HG03045 (cell line): Measurements from ENCODE around the gene COL27A1.

Experiments
- ATAC-seq: cut with Tn5 transposase; IDR thresholded peaks from one replicate; pipeline ENCODE4 v1.9.1; 2021; ENCODE audit warnings: mild to moderate bottlenecking, moderate library complexity; ENCODE audit not compliant: unreplicated experiment

Gene COL27A1

DNA sequence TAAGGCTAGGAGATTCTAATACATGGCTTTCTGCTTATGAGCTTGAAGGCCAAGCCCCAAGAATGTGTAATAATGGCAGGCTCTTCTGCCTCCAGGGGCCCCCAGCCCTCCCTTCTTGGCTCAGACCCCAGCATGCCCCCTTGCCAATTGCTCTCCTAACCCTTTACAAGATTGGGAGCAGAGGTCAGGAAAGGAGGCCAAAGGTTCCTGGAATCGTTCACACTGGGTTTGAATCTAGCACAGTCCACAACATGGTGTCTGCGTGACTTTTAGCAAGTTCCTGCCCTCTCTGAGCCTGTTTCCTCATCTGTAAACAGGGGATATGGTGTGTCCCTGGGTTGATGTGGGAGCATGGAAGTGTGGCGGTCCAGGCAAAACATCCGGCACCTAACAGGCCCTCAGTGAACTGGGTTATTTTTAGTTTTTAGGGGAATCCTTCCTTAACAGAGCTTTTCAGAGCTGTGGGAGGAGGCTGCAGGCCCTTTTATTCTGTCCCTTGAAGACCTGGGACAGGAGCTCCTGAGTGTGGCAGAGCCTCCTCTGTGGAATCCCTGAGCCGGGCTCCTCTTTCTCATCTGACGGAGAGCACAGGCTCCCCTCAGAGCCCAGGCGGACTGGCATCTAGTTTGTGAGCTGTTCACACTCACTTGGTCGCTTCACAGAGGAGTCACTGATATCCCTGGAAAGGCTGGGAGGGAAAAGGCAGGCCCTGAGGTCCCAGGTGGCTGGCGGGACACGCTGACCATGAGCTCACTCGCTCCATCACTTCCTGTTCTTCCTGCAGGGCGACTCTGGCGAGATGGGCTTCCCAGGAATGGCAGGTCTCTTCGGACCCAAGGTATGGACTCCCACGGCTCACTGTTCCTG is 144.2 kb downstream of the COL27A1 start:
- ATAC-seq = no peak

DNA sequence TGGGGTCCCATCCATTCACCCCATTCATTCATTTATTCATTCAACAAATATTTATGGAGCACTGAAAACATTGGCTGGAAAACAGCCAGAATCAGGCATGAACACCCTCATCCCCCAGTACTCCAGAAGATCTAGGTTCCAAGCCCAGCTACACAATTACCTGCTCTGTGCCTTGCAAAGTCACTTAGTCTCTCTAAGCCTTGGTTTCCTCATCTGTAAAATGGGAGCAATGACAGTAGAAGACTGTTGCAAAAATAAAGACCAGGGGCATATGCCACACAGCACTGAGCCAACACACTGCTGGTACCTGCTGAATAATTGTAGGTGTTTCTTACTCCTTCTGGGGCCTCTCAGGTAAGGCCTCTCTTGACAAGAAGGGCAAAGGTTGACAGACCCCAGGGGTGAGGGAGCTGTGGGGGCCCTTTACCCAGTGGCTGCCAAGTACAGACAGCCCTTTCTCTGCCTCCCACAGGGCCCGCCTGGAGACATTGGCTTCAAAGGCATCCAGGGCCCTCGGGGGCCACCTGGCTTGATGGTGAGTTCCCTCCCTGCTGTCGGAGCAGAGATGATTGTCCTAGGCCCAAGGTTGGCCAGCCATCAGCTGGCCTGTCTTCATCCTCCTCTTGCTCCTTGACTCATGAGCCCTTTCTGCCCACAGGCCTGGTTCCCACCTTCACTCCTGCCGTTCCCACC is 145.0 kb downstream of the COL27A1 start:
- no peak for ATAC-seq

DNA sequence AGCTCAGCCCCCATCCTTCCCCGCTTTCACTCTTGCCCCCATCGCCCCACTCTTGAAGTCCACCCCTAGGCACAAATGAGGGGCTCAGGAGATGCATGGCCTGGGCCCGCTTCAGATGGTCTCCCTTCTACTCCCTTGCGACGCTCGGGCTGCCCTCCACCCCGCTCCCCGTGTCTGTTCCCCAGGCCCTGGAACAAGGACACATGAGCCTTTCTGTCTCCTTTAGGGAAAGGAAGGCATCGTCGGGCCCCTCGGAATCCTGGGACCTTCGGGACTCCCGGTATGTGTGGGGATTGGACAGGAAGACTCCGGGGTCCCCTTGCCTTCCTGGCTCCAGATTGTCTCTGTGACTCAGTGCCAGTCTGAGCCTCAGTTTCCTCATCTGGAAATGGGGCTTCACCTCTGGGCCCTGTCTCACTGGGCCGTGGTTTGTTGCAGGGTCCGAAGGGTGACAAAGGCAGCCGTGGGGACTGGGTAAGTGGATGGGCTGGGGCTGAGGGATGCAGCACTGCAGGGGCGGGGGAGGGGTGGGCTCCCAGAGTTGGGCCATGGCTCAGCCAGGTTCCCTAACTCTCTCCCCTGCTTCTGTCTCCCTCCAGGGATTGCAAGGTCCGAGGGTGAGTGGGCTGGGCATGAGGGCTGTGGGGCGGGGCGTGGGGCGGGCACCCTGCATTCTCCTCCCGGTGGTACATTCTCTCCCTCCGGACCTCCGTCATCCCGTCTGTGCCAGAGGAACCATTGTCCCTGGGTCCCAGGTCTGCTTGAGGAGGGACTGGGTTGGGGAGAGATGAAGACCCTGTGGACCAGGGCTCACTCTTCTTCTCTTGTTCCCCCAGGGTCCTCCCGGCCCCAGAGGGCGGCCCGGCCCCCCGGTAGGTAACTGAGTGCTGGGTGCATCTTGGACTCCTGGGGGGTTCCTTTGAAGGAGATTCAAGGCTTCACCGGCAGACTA is 145.8 kb downstream of the COL27A1 start:
- no peak for ATAC-seq

DNA sequence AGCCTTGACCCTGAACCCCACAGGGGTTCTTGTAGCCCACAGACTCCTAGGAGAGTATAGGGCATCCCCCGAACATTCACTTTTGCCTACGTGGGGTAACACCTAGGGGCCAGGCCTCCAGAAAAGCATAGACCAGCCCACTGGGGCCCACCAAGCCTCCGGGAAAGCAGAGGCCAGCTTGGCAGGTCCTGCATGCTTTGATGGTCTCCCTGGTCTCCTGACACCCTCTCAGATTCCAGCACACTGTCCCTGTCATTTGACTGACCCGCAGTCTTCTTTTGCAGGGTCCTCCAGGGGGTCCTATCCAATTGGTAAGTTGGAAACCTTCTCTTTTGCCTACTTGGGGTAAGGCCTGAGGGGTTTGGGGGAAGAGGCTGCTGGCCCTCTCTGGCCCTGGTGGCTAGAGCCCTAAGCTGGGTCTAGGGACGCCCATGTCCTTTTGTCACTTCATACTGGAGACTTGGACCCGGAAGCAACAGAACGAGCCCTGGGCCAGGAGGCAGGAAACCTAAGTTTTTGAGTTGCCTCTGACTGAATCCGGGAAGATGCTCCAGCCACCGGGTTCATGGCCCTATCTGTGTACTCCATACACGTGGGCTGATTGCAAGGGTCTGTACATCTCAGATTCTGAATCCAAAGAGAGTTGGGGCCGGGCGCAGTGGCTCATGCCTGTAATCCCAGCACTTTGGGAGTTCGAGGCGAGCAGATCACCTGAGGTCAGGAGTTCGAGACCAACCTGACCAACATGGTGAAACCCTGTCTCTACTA is 146.6 kb downstream of the COL27A1 start:
- no peak for ATAC-seq

DNA sequence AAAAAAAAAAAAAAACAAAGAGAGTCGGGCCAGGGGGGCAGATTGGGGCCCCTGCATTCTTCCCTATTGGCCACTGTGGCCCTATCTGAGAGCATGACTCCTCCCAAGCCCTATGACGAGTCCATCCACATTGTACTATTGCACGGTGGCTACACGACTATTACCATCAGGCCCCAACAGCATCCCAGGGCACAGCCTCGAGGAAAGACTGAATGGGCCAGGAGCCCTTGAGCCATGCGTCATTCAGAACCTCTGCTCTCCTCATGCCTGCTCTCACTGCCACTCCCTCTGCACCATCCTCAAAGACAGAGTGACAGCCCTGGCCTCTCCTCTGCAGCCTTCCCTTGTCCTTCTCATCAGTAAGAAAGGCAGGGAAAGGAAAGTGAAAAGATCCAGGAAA is 147.4 kb downstream of the COL27A1 start:
- no peak for ATAC-seq

DNA sequence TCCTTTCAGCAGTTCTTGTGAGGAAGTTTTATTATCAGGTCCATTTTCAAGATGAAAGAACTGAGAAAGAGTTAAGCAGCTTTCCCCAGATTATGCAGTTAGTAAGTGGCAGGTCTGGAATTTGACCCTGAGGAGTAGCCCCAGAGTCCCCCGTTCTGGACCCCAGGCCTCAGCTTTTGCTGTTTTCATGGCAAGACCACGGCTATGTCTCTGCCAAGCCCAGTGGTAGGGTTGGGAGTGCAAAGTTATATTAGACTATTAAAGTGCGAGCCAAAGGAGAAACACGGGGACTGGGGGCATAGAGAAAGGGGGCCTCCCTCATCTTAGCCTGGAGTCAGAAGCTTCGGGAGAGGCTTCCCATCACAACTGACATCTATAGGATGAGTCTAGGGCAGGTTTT is 148.2 kb downstream of the COL27A1 start:
- ATAC-seq = no peak

DNA sequence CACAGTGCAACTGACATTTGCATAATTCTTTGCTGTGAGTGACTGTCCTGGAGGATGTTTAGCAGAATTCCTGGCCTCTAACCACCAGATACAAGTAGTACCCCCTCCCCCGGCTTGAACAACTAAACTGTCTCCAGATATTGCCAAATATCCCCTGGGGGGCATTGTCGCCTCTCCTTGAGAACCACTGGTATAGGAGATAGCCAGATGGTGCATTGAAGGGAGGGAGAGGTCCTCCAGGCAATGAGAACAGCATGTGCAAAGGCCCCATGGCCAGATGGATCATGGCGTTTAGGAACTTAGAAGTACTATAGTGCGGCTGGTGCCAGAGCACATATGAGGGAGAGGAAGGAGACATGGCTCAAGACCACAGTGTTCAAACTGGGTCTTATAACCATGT is 148.6 kb downstream of the COL27A1 start:
- no peak for ATAC-seq

DNA sequence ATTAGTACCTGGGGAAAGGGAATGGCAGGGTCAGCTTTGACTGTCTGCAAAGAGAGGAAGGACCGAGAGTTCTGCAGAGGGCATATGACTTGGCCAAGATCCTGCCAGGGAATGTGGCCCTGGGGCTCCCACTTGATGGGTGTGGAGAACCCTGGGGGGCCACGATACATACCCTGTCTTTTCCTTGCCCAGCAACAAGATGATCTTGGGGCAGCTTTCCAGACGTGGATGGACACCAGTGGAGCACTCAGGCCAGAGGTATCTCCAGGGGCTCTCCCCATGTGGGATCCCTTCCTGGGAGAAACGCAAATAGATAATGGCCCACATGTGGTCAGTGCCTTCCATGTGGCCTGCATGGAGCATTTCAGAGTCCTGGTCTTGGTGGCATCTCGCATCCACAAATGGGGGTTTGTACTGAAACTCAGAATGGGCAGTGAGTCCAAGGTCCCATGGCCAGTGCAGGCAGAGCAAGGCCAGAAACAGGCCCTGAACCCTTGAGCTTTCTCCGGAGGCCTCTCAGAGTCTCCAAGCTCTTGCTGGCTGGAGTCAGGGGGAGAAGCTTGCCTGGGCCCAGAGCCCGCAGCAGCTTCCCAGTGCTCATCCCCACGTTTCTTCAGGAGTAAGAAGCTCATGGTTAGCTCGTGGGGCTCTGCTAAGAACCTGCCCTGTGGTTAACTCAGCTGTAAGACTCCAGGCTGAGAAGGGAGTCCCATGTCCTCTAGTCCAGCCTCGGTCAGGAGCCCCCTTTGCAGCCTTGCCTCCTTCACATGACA is 149.3 kb downstream of the COL27A1 start:
- no peak for ATAC-seq

DNA sequence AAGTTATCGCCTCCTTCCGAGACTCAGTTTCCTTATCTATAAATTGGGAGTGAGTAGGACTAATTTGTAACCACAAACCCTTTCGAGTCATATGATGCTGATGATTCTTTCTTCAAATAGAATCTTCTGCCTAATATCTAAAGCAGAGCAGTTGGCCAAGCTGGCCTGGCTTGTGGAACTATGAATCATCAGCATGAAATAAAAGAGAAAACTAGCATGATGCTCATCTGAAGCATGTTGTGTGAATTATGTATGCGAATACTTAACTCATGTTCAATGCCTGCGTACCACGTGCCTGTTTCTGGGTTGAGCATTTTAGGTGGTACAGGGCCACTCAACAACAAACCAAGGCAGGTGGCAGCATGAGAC is 152.5 kb downstream of the COL27A1 start:
- no peak for ATAC-seq

DNA sequence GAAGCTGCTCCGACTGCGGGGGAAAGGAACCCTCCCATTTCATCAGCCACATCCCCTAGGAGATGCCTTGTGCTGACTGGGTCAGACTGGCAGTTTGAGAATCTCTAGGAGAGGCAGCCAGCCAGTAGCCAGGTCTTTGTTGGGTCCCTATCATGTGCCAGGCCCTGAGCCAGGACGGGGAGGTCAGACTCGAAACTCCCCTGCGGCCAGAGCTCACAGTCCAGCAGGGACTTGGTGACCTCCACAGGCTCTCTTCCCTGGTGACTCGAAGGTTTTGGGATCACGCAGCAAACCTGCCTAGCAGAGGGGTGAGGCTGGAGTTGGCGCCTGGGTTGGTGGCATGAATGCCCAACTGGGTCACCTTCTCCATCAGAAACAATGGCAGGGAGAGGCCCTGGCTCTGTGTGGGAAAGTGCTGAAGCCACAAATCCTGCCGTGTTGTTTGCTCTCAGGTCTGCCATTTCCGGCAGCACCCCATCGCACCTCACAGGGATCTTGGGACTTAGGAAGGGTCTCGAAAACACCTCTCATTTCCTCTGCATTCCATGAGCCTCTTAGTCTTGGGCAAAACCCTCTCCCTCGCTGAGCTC is 153.1 kb downstream of the COL27A1 start:
- no peak for ATAC-seq

DNA sequence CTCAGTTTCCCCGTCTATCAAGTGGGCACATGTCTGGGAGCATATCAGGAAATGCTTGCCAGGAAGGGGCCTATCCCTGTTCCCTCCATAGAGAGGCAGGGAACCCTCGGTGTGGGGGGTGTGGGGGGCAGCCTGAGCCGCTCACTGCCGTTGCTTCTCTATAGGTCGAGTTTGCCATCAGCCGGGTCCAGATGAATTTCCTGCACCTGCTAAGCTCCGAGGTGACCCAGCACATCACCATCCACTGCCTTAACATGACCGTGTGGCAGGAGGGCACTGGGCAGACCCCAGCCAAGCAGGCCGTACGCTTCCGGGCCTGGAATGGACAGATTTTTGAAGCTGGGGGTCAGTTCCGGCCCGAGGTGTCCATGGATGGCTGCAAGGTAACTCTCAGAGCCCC is 153.8 kb downstream of the COL27A1 start:
- ATAC-seq = no peak

DNA sequence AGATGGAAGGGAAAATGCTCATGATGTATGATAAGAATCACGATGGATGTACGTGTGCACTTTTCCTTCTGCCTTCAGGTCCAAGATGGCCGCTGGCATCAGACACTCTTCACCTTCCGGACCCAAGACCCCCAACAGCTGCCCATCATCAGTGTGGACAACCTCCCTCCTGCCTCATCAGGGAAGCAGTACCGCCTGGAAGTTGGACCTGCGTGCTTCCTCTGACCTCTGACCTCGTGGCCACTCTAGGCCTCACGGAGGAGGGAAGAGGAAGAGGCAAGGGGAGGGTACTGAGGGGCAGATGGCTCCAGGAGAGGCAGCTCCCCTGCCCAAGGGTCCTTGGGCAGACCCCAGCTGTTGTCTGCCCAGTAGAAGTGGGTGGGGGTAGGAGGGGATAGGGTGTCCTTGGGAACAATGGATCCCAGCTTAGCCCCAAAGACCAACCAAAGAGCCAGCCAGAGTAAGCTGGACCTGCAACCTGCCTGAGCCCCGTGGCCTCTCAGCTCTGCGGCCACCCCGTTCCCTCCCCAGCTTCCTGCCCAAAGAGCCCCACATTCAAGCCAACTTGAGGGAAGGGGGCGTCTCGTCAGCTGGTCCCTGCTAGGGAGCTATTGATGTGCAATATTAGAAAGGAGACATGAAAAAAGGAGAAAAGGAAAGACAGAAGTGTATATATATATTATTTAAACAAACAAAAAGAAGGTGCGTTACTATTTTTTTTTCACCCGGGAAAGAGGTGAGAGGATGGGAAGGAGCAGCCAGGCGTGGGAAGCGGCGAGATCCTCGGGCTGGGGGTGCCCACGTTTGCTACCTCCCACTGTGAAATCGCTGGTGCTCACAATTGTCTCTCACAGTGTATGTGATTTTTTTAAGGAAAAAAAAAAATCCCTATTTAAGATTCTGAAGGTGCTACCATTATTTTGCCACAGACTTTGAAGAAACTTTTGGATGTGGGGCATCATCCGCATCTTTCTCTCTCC is 155.4 kb downstream of the COL27A1 start:
- ATAC-seq = no peak

DNA sequence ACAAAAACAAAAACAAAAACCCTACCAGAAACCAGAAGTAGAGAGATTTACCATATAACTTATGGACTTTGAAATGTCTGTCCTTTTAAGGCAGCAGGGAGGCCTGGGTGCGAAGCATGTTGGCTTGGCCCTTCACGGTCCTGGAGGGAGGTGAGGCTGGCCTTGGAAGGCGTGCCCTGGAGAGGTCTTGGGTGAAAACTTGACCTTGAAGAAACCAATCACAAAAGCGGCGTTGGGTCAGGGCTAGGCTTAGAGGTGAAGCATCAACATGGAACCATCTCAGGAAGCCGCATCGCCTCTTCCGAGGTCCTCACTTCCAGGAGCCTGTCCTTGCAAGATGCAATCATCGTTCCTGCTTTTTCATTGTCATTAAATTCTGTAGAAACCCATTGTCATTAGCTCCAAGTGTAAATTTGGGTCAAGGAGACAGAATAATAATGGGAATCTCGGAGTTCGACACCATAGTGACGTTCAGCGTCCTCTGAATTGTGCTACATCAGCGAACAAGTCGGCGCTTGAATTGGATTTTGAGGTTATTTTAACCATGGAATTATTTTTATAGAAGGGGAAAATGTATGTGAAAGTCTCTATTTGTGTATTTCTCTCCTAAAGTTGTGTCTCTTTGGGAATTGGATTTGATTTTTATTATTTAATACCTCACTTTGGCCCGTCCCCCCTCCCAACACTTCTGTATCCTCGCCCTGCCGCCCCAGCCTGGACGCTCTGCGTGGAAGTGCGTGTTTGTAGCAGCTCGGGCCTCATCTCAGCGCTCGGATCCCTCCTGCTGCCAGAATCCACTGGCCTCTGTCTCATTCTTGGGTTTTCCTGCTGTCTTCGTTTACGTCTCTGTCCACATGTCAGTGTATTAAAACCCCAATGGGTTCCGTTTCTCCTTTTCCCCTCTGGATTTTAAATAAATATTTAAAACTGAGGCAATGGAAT is 156.5 kb downstream of the COL27A1 start:
- no peak for ATAC-seq

DNA sequence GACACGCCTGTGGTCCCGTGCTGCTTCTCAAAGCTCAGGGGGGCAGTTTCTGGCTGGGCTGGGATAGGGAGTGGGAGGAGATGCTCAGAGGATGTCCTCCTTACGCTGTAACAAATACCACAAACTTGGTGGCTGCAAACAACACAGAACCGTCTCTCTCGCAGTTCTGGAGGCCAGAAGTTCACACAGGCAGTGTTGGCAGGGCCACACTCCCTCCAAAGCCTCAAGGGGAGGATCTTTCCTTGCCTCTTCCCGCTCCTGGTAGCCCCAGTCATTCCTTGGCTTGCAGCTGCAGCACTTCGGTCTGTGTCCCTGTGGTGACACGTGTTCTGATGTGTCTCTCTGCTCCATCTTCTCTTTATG is 157.2 kb downstream of the COL27A1 start:
- no peak for ATAC-seq

DNA sequence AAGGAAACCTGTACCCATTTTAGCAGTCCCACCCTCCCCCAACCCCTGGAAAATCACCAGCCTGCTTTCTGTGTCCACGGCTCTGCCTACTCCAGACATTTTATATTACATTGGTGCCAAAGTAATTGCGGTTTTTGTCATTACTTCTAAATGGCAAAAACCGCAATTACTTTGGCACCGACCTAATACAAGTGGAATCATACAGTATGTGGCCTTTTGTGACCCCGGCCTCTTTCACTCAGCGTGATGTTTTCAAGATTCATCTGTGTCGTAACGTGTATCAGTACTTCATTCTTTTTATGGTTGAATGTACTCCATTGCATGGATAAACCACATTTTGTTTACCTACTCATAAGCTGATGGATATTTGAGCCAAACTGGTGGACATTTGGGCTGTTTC is 157.8 kb downstream of the COL27A1 start:
- ATAC-seq = no peak

DNA sequence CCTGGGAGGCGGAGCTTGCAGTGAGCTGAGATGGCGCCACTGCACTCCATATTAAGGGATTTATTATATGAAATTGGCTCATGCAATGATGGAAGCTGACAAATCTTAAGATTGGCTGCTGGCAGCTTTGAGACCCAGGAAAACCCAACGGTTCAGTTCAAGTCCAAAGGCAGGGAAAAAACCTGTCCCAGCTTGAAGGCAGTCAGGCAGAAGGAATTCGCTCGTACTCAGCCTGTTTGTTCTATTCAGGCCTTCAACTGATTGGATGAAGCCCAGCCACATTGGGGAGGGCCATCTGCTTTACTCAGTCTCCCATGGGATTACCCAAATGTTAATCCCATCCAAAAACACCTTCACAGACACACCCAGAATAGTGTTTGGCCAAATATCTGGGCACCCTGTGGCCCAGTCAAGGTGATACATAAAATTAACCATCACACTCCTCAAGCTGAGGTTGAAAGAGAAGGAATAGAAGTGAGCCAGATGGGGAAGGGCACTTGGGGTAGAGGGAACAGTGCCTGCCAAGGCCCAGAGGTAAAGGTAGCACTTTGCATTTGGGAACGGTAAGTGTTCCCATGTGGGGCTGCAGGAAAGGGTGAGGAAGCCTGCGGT is 159.0 kb downstream of the COL27A1 start:
- ATAC-seq = no peak
